HG02642 (cell line): Measurements from ENCODE around the gene HARBI1.
"Not testable (repeated sequence)": the region's sequence is repeated elsewhere in the genome, so short reads cannot be mapped to it uniquely, and the experiment has no call there.

Experiments
- ATAC-seq: cut with Tn5 transposase; IDR thresholded peaks from one replicate; pipeline ENCODE4 v1.9.1; 2021; ENCODE audit warnings: mild to moderate bottlenecking; ENCODE audit not compliant: unreplicated experiment, poor library complexity

HARBI1 gene

DNA sequence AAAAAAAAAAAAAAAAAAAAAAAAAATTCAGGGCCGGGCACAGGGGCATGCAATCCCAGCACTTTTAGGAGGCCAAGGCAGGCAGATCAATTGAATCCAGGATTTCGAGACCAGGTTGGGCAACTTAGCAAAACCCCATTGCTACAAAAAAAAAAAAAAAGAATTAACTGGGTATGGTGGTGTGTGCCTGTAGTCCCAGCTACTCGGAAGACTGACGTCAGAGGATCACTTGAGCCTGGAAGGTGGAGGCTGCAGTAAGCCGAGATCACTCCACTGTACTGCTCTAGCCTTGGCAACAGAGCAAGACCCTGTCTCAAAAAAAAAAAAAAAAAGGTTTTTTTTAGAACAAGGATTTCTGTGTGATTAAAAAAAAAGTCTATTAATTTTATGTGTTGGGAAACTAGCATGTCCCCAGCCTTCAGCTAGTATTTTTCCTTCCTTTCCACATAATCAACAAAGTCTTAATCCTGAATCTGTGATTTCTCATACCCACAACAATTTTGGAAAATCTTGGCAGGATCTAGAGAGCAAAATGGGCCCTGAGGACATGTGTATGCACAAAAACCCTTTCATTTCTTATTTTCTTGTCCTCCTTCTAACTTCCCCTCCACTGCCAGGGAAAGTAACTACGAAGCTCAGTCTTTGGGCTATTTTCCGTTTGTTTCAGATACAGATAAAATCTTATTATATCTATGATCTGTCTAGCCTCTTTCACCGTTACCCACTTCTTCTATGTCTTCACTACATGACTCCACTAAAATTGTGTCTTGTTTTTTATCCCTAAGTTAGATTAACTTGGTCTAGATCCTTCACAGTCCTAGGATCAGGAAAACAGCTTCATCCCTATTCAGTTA lies 17.5 kb downstream of the HARBI1 start:
- ATAC-seq, result no peak

DNA sequence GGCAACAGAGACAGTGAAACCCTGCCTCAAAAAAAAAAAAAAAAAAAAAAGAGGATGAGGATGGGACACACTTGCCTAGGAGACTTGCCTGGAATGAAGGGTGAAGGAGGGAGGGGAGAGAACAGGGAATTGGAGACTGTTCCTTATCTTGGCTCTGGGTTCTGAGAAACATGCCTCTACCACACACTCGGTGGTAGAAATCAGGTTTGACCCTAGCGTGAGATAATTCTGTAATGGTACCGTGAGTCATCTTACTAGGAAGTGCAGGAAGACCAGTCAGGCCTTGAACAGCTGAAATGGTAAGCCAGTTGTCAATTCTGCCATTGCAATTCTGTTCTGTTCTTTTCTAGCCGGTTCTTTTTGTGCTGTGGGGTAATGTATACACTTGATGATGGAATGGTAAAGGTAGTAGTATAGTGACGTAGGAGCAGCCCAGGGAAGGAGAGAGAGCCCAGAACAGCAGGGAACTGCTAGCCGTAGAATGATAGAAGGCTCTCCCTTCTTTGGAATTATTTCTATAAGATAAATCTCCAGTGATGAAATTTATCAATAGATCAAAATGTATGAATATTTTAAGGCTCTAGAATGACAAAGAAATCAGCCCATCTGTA lies 19.3 kb downstream of the HARBI1 start:
- no peak for ATAC-seq

DNA sequence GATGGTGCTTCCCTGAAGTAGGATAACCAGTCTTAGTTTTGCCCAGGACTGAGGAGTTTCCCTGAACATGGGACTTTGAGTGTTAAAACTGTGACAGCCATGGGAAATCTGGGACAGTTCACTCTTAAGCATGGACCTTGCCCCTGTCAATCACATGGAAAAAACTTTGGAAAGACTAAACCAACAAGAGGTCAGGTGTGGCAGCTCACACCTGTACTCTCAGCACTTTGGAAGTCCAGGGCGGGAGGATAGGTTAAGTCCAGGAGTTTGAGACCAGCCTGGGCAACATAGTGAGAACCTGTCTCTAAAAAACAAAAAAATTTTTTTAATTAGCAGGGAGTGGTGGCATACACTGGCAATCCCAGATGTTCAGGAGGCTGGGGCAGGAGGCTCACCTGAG lies 19.9 kb downstream of the HARBI1 start:
- no peak for ATAC-seq

DNA sequence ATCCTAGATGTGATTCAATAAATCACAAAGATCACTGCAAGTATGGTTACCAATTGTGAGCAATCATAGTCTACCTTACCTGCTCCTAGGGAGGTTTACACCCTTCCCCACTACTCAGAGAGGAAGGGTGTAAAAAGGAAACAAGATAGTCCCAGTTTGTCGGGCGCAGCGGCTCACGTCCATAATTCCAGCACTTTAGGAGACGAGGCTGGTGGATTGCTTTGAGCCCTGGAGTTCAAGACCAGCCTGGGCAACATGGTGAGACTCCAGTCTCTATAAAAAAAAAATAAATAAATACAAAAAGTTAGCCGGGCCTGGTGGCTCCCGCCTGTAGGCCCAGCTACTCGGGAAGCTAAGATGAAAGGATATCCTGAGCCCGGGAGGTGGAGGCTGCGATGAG lies 22.2 kb downstream of the HARBI1 start:
- no peak for ATAC-seq

DNA sequence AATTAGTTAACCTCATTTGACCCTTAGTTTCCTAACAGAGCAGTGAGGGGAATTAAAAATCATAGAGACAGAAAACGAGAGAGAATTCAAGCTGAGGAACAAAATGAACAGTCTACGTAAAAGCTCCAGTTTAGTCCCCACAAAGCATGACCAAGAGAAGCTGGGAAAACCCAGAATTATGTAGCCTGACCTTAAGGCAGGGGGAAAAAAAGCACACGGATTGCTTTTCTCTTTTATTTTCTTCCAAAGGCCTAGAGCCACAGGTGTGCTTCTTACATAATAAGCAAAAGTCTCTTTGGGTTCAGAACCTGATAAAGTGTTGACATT lies 22.7 kb downstream of the HARBI1 start:
- ATAC-seq, result no peak

DNA sequence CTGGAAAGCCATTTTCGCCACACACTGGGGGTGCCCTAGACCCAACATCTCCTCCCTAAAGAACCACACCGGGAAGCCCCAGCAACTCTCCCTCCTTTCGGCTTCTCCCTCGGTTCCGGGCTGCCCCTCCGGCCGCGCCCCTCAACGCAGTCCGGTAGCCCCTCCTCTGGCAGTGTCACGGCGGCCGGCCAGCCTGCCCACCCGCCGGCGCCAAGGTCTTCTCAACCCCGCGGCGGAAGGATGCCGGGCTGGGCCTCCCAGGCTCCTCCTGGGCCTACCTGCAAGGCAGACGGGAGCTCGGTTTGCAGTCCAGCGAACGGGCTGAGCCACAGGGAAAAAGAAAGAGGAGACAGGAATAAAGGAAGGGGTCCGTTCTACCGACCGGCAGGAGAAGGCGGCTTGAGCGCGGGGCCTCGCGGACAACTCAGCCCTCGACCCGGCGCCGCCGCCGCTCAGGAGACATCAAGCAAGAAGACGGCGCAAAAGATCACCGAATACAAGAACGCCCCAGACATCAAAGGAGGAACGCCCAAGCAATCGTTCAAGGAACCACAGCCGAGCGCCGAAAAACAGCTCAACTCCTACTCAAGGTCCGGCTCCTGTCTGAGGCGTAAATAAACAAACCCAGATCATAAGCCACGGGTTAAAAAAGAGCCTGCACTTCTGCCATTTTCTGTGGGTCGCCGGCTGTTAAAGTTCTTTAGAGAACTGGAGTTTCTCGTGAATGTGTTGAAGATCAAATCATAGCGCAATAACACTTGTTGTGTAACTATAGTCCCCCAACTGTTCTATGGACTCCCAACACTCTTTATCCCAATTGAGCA lies 23.3 kb downstream of the HARBI1 start, which contains the start of gene AMBRA1:
AMBRA1 (minus strand) TSS at position 474 of the 824 bp plus-strand sequence. CDS start 45,643 bp downstream, outside the sequence.
- peak; percentile 82 for ATAC-seq

DNA sequence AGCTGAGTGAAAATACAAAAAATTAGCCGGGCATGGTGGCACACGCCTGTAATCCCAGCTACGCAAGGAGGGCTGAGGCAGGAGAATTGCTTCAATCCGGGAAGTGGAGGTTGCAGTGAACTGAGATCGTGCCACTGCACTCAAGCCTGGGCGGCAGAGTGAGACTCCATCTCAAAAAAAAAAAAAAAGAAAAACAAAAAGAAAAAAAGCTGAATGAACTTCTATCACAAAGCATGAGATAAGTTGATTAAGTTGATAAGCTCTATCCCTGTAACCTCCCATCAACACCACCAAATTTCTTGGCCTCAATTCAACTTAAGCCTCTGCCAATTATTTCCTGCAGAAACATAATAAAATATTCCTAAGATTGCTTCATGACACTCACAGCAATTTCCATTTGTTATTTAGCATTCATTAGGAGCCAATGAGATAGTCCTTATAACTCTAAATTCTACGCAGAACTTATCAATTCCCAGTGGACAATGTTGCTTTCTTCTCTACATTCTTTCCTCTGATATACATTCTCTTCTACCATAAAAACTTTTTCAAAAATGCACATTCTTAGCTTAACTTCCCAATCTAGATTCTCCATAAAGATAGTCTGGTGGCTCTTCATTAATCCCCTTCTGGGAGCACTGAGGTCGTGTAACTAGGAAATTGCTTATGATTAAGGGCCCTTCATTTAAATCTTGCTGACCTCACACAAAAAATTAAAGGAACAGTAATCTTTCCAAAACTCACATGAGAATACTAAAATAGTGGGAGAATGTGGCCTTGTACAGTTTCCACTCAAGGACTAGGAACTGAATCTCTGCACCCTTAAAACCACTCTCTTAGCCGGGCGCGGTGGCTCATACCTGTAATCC lies 26.1 kb downstream of the HARBI1 start:
- ATAC-seq, result no peak

DNA sequence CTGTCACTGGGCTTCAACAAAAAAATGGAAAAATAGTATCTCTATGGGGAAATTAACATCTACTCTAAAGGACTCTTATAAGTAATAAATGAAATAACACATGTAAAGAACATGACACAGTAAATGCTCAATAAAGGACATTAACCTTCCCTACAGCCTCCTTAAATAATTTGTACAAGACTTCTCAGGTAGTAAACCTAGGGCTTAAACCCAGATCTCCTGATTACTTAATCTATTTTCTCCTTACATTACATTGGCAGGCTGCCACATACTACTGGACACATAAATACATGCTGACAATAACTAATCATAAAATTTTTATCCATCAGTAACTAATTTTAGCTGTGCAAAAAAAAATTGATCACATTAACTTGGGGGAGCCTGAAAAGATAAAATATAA lies 28.1 kb downstream of the HARBI1 start:
- ATAC-seq, result no peak

DNA sequence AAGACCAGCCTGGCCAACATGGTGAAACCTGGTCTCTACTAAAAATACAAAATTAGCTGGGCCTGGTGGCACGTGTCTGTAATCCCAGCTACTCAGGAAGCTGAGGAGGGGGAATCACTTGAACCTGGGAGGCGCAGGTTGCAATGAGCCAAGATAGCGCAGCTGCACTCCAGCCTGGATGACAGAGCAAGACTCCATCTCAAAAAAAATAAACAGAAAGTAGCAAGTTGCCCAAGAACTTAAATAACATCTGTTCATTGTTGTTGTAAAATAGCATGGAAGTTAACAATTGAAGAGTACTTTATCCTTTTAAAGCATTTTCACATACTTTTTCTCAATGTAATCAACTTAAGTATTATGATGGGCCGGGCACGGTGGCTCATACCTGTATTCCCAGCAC lies 28.9 kb downstream of the HARBI1 start:
- ATAC-seq, result no peak

DNA sequence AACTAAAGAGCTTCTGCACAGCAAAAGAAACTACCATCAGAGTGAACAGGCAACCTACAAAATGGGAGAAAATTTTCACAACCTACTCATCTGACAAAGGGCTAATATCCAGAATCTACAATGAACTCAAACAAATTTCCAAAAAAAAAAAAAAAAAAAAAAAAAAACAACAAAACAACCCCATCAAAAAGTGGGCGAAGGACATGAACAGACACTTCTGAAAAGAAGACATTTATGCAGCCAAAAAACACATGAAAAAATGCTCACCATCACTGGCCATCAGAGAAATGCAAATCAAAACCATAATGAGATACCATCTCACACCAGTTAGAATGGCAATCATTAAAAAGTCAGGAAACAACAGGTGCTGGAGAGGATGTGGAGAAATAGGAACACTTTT lies 33.5 kb downstream of the HARBI1 start:
- not testable (repeated sequence) for ATAC-seq

DNA sequence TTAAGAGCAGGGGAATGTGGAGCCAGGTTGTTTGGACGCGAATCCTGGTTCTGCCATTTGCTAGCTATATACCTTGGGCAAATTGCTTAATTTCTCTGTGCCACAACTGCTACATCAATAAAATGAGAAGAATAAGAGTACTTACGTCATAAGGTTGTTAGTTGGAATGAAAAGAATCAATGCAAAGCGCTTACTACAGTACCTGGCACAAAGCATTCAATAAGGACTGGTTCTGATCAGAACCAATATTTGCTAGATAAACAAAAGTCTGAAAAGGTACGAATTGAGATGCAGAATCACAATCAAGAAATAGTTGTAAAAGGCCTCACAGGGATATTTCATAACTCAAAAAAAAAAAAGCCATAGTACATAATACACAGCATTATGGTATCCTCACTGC lies 34.4 kb downstream of the HARBI1 start:
- ATAC-seq, result no peak

DNA sequence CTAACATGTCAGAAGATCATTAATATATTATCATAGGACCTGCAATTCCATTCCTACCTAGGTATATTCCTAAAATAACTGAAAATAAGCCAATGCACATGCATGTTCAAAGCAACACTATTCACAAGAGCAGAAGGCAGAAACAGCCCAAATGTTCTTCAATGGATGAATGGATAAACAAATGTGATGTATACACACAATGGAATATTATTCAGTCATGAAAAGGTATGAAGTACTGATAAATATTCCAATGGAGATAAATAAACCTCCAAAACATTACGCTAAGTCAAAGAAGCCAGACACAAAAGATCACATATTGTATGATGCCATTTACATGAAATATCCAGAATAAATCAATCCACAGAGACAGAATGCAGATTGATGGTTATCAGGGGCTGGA lies 40.0 kb downstream of the HARBI1 start:
- no peak for ATAC-seq

DNA sequence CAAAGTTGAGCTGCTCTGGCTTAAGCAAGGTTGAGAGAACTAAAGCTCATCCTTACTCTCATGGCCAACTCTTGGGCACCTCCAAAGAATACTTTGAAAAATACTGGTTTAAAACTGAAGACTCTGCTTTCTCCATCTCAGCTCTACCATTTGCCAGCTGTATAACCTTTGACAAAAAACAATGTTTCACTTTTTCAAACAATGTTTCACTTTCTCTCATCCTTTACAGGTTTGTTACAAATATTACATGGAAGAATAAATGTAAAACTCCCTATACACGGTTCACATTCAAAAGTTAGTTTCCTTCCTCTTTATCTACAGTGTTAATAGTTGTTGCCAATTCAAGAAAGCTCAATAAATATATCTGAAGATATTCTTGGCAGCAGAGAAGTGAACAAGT lies 42.4 kb downstream of the HARBI1 start:
- no peak for ATAC-seq

DNA sequence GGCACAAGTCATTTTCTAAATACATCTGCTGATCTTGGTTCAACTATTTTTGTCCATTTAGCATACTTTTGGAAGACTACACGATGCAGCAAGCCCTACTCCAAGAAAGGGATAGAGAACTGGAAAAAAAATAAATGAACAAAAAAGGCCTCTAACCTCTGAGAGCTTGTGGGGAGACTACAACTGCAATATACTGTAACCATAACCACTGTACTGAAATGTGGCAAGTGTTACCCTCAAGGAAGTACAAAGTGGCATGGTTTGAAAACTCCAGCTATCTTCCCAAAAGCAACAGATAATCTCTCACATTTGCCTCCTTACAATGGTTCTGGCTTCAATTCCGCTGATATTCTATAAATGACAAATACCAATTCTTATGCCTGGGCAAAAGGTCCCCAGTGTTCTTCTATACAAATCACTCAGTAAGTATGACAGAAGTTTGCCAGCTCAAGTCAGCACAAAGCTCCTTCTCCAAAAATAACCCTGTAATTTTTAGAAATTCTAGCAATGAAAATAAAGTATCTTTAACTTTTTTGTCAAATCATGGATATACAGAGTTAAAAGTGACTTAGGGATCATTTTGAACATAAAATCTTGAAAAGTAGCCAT lies 46.1 kb downstream of the HARBI1 start:
- ATAC-seq, result no peak

DNA sequence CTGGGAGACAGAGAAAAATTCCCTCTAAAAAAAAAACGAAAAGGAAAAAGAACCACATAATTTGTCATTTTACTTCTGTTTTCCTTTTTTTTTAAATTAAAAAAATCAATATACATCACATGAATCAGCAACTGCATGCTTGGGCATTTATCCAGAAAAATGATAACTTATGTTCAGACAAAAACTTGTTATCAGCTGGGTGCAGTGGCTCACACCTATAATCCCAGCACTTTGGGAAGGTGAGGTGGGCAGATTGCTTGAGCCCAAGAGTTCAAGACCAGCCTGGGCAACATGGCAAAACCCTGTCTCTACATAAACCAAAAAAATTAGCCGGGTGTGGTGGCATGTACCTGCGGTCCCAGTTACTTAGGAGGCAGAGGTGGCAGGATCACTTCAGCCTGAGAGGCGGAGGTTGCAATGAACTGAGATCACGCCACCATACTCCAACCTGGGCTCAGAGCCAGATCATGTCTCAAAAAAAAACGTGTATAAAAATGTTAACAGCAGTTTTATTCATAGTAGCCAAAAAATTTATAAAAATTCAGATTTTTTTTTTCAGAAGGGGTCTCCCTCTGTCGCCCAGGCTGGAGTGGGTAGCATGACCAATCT lies 51.7 kb downstream of the HARBI1 start:
- no peak for ATAC-seq

DNA sequence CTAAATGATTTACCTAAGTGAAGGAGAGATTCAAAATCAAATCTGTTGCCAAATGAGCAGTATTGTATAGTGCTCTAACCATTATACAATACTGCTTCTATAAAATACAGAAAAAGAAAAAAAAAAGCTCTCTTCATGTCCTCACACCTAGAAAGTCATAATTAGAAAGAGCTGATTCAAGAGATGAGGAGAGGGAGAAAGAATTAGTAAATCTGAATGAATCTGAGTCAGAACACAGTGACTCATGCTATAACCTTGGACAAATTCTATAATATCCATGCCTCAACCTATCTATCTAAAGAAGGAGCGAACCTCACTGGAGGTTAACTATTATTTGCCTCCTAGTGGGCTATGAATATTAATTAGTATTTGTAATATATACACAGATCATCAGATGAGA lies 52.6 kb downstream of the HARBI1 start:
- ATAC-seq, result no peak

DNA sequence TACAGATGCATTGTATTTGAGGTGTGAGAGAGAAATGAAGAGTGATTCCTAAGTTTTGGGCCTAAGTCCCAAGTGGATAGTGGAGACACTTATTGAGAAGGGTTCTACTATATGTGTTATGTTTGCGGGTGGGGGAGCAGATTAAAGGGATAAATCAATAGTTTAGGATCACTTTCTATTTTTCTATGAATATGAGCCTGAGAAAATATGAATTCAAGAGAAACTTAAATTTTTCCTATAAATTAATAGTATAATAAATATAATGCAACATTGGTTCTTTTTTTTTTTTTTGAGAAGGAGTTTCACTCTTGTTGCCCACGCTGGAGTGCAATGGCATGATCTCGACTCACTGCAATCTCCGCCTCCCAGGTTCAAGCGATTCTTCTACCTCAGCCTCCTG lies 54.5 kb downstream of the HARBI1 start:
- no peak for ATAC-seq

DNA sequence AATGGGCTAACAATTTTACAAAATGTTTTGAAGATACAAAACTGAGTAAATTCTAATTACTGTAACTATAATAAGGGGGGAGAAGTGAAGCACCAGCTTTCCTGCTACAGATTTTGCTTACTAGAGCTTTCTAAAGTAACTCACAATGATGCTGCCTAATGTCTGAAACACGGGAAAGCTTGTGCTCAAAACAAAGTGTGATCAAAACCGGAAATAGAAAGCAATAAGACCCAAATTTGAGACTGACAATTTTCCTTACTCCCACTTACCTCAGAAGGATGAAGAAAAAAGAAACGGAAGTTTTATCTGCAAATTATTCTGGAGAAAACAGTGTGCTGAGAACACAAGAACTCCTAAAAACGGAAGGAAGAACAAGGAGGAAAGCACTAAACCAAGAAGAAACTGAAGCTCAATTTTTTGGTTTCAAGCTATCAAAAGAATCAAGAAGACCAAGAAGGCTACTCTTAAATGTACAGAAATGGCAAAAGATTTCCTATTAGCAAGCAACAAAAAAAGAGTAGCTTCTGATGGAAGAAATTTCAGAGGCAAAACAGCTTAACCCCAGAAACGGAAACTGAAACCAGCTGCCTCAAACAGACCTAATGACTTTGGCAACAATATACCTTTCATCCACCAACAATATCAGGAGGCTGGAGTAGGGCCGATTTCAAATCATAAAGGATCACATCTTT lies 56.6 kb downstream of the HARBI1 start:
- ATAC-seq, result no peak

DNA sequence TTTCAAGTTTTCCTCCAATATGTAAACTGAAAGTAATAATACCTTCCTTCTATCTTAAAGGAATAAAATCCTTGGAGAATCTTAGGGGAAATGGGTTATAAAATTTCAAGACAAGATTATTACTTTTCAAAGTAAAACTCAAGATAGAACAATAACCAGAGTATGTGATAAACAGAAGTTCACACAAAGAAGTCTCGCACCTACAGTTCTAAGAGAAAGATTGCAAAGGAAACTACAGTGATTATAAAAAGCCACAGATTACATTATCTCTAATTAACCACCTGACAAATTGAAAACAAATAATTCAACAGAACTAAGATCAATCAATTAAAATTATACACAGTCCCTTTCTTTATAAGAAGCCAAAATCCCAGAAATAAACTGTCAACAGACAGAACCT lies 57.2 kb downstream of the HARBI1 start:
- no peak for ATAC-seq
